H1 (cell line): Measurements from ENCODE around the gene TTYH2. TPM values are rescaled to one million over a fixed set of nuclear protein-coding genes. Genes with fewer than 3 reads are reported as not detected.

Experiments
- ASH2L ChIP-seq: fragments of 200-600, 300-600 bp; sonication (generic); IDR thresholded peaks from one replicate; pipeline ENCODE4 v1.7.1; 2017; ENCODE audit warnings: low read length
- BCL11A ChIP-seq, 2 experiments: IDR thresholded peaks; one replicate each; pipeline ENCODE4 v1.6.1; 2011; ENCODE audit warnings: low read depth in 2 of 2, low read length in 2 of 2, mild to moderate bottlenecking in 2 of 2
- BRCA1 ChIP-seq: IDR thresholded peaks from 2 replicates; pipeline ENCODE4 v1.6.1; 2012; ENCODE audit warnings: low read depth, low read length, improper control_type of control experiment
- CBX8 ChIP-seq: fragments of 300-800, 300-1000 bp; sonication (generic); IDR thresholded peaks from 2 replicates; pipeline ENCODE4 v1.7.1; 2016; ENCODE audit warnings: low read depth, low read length, borderline replicate concordance
- CHD2 ChIP-seq: IDR thresholded peaks from 2 replicates; pipeline ENCODE4 v1.6.1; 2012; ENCODE audit warnings: low read length, improper control_type of control experiment
- EZH2 ChIP-seq: fragments of 200-600 bp; sonication (generic); IDR thresholded peaks from 2 replicates; pipeline ENCODE4 v1.7.1; 2012; ENCODE audit warnings: low read depth, mild to moderate bottlenecking, moderate library complexity, low read length, inconsistent platforms; ENCODE audit not compliant: severe bottlenecking
- GABPA ChIP-seq: IDR thresholded peaks from 2 replicates; pipeline ENCODE4 v1.6.1; 2011; ENCODE audit warnings: mild to moderate bottlenecking, low read length, moderate library complexity, borderline replicate concordance; ENCODE audit not compliant: insufficient read depth
- HDAC2 ChIP-seq, 2 experiments: fragments of 300-600 bp in 1 of 2; sonication (generic) in 1 of 2; IDR thresholded peaks; 2 replicates each; pipeline ENCODE4 v1.6.1; 2011 to 2012; ENCODE audit warnings: low read depth in 2 of 2, low read length in 2 of 2, mild to moderate bottlenecking in 2 of 2, moderate library complexity in 2 of 2, borderline replicate concordance in 1 of 2, inconsistent platforms in 1 of 2
- JUN ChIP-seq: IDR thresholded peaks from 2 replicates; pipeline ENCODE4 v1.6.1; 2011; ENCODE audit warnings: low read depth, mild to moderate bottlenecking, improper control_type of control experiment, low read length
- MAFK ChIP-seq: IDR thresholded peaks from 2 replicates; pipeline ENCODE4 v1.6.1; 2012; ENCODE audit warnings: low read depth, mild to moderate bottlenecking, improper control_type of control experiment, low read length
- NRF1 ChIP-seq: IDR thresholded peaks from 2 replicates; pipeline ENCODE4 v1.6.1; 2011; ENCODE audit warnings: mild to moderate bottlenecking, low read depth, low read length, improper control_type of control experiment
- POU5F1 ChIP-seq: IDR thresholded peaks from 2 replicates; pipeline ENCODE4 v1.6.1; 2011; ENCODE audit warnings: low read depth, mild to moderate bottlenecking, low read length, moderate library complexity
- RNF2 ChIP-seq: fragments of 200-900, 300-1000 bp; sonication (generic); IDR thresholded peaks from 2 replicates; pipeline ENCODE4 v1.7.1; 2016; ENCODE audit warnings: borderline replicate concordance, low read depth, mild to moderate bottlenecking, antibody characterized with exemption, low read length; ENCODE audit not compliant: poor library complexity, severe bottlenecking; ENCODE audit errors: missing control alignments
- SIN3A ChIP-seq, 2 experiments: IDR thresholded peaks in 1 of 2; conservative IDR thresholded peaks in 1 of 2; 2 replicates each; pipeline ENCODE4 v1.6.1; 2011 to 2012; ENCODE audit warnings: low read length in 2 of 2, improper control_type of control experiment in 1 of 2, low read depth in 1 of 2, mild to moderate bottlenecking in 1 of 2
- SP2 ChIP-seq: IDR thresholded peaks from 2 replicates; pipeline ENCODE4 v1.6.1; 2012; ENCODE audit warnings: mild to moderate bottlenecking, low read length, inconsistent platforms
- TAF7 ChIP-seq: optimal IDR thresholded peaks from 2 replicates; pipeline ENCODE3; 2011; ENCODE audit warnings: low read depth, mild to moderate bottlenecking, inconsistent platforms, low read length, moderate library complexity, borderline replicate concordance
- TEAD4 ChIP-seq: IDR thresholded peaks from 2 replicates; pipeline ENCODE4 v1.6.1; 2012; ENCODE audit warnings: low read depth, low read length, inconsistent platforms, mixed read lengths
- polyA plus RNA-seq, 7 experiments: library from polyadenylated mRNA; depleted of rRNA in 3 of 7; stranded (reverse) in 5 of 7; unstranded in 2 of 7; fragments of >200 nt in 5 of 7; fragments of 200-250 nt in 2 of 7; gene quantifications; 1 replicate in 5 of 7; 2 replicates in 1 of 7; 4 replicates in 1 of 7; pipeline versions ENCODE4 v1.2.1 to v1.2.3, GENCODE V29; 2011 to 2013; ENCODE audit warnings: missing spikeins in 2 of 7, mixed read lengths in 2 of 7
- total RNA-seq: library from RNA; stranded (reverse); fragmentation: NEBNext Ultra II Directional; extraction: Animal tissue kit (Norgen Biotek cat#: 25700); gene quantifications from 2 replicates; pipeline ENCODE4 v1.2.1, GENCODE V29; 2021
- TF ChIP-seq, protein P1 (sequence below), 3 experiments: IDR thresholded peaks; 1 replicate in 2 of 3; 2 replicates in 1 of 3; pipeline versions ENCODE4 v1.5.1 to v1.6.1; 2011; ENCODE audit warnings: low read length in 3 of 3, mild to moderate bottlenecking in 3 of 3, inconsistent platforms in 2 of 3, low read depth in 1 of 3, moderate library complexity in 1 of 3; ENCODE audit not compliant: insufficient read depth in 1 of 3; ENCODE audit errors: control extremely low read depth in 1 of 3
- TF ChIP-seq, protein P2 (sequence below): IDR thresholded peaks from 2 replicates; pipeline ENCODE4 v1.6.1; 2012; ENCODE audit warnings: inconsistent platforms

Gene TTYH2
- total and polyA plus RNA-seq, 2 of the 8 experiments (the other 6 are each of a cell fraction or from before 2014, with no cell fraction given) = 3.2 to 9.2 TPM

DNA sequence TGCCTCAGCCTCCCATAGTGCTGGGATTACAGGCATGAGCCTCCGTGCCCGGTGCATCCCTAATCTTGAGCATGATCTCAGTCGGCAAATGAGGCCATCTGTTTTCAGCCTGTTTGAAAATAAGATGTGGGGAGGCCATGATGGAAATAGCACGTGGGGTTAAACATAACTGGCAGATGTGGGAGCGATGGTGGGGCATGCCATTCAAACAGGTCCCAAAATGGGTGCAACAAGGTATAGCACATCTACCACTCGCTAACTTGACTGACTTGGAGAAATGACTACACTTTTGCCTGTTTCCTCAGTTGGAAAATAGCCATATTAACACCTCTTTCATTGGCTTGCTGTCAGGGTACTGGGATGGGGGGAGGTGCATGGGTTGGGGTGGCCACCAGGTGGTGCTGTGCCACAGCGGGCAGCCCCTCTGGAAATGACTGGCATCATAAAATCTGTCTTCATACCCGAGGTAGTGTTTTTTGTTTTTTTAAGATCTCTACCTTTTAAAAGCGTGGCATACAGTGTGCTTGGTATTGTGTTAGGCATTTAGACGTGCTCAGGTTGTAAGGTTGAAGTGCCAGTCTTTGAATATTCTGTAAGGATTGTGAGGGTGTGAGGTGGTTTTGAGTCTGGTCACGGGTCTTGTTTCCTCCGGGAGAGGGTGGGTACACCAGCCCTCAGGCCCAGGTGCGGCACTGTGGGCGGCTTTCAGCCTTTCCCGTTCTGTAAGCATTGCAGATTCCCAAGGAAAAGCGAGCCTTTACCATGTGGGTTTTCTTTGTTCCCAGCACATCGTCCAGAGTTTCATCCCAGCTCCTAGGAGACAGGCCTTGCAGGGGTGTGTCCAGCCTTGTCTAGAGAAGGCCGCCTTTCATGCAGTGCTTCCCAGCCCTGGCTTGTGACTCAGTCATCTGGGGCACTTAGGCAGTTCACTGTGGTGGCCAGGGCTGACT, 2.9 kb upstream of the TTYH2 start (continued):
- no peak for TF ChIP-seq EZH2
- TF ChIP-seq TEAD4 = no peak
- TF ChIP-seq POU5F1 = no peak
- TF ChIP-seq BCL11A (IDR thresholded peaks at IDR 0.05; ENCODE audit: low read depth in 2 of 2, low read length in 2 of 2) = no peak
- no peak for TF ChIP-seq SP2
- TF ChIP-seq CBX8 = no peak
- TF ChIP-seq RNF2 = no peak
- no peak for TF ChIP-seq HDAC2 (IDR thresholded peaks at IDR 0.05; ENCODE audit: borderline replicate concordance in 1 of 2, low read depth in 2 of 2, low read length in 2 of 2)
- peak; percentile 20 for TF ChIP-seq ASH2L
- TF ChIP-seq MAFK = no peak
- peak; percentile 65 for TF ChIP-seq CHD2
- TF ChIP-seq SIN3A (conservative IDR thresholded peaks at IDR 0.05 in 1 of 2, IDR thresholded peaks at IDR 0.05 in 1 of 2; ENCODE audit: low read depth in 1 of 2, low read length in 2 of 2) = peak; percentile 17 to 47; a peak in 1 of 4 replicates
- TF ChIP-seq, protein P1, sequence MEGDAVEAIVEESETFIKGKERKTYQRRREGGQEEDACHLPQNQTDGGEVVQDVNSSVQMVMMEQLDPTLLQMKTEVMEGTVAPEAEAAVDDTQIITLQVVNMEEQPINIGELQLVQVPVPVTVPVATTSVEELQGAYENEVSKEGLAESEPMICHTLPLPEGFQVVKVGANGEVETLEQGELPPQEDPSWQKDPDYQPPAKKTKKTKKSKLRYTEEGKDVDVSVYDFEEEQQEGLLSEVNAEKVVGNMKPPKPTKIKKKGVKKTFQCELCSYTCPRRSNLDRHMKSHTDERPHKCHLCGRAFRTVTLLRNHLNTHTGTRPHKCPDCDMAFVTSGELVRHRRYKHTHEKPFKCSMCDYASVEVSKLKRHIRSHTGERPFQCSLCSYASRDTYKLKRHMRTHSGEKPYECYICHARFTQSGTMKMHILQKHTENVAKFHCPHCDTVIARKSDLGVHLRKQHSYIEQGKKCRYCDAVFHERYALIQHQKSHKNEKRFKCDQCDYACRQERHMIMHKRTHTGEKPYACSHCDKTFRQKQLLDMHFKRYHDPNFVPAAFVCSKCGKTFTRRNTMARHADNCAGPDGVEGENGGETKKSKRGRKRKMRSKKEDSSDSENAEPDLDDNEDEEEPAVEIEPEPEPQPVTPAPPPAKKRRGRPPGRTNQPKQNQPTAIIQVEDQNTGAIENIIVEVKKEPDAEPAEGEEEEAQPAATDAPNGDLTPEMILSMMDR (IDR thresholded peaks at IDR 0.05; ENCODE audit: control extremely low read depth in 1 of 3, insufficient read depth in 1 of 3, low read depth in 1 of 3, low read length in 3 of 3) = peak; percentile 74 to 94 (median 92)
- TF ChIP-seq NRF1 = no peak
- TF ChIP-seq TAF7 = peak; percentile 47
- TF ChIP-seq, protein P2, sequence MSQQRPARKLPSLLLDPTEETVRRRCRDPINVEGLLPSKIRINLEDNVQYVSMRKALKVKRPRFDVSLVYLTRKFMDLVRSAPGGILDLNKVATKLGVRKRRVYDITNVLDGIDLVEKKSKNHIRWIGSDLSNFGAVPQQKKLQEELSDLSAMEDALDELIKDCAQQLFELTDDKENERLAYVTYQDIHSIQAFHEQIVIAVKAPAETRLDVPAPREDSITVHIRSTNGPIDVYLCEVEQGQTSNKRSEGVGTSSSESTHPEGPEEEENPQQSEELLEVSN = no peak
- TF ChIP-seq JUN = no peak
- no peak for TF ChIP-seq GABPA
- no peak for TF ChIP-seq BRCA1
